NT2/D1 (cell line): ENCODE data around the gene KRTAP7-1.

Experiments
- SUZ12 ChIP-seq: IDR thresholded peaks from 2 replicates; pipeline ENCODE4 v1.6.1; 2011; ENCODE audit not compliant: insufficient read length, insufficient read depth; ENCODE audit errors: extremely low read depth
- YY1 ChIP-seq: IDR thresholded peaks from 2 replicates; pipeline ENCODE4 v1.6.1; 2011; ENCODE audit not compliant: insufficient read length, insufficient read depth
- ZNF274 ChIP-seq: IDR thresholded peaks from 2 replicates; pipeline ENCODE4 v1.6.1; 2011; ENCODE audit warnings: mild to moderate bottlenecking, low read depth, low read length

DNA sequence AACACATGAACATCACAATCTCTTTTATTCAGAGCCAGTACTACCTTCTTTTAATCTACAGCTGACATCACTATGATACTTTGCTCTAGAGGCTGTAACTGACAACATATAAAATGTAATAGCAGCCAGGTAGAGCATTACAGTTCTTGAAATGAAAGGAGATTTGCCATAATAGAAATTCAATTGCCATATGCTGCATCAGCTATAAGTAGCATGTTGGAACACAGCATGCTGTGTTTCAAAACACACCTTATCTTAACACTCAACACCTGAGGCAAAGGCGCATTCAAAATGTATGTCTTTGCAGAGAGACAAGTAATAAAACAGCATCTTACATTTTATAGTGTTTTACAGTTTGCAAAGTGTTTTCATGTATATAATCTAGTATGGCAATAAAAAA lies 50.3 kb downstream of the KRTAP7-1 start:
- TF ChIP-seq SUZ12 (no peak), ZNF274 (no peak), YY1 (no peak)
